H1 (cell line): ENCODE data around the gene ACAD11. TPM values are rescaled to one million over a fixed set of nuclear protein-coding genes. Genes with fewer than 3 reads are reported as not detected.

ENCODE experiments used
- CTCF ChIA-PET: fragments of 300-600 bp; sonication (Branson Sonifier 250); formaldehyde crosslinking; loops from one replicate; lab custom pipeline; 2021; ENCODE audit not compliant: partially characterized antibody; lab: Charles Lee
- POLR2A ChIA-PET: fragments of 300-600 bp; sonication (Branson Sonifier 250); formaldehyde crosslinking; loops from one replicate; lab custom pipeline; 2021; ENCODE audit warnings: inconsistent platforms; ENCODE audit not compliant: partially characterized antibody; lab: Charles Lee
- DNase-seq, 2 experiments: peaks; one replicate each; pipeline versions ENCODE4 v3.0.0 to v3.0.0-alpha.2; 2010 to 2022; ENCODE audit warnings: low spot score in 2 of 2, low read depth in 1 of 2, mixed read lengths in 1 of 2
- FAIRE-seq: peaks from 2 replicates; lab custom pipeline; 2011; peaks lifted over from hg19 to GRCh38; lab: Jason Lieb, UNC
- H2AFZ ChIP-seq: 2 replicates; pipeline ENCODE4 v1.8.1; 2012; ENCODE audit warnings: low read length, inconsistent platforms
- H2AK5ac ChIP-seq: 2 replicates; pipeline ENCODE4 v1.6.1; 2013; ENCODE audit warnings: low read depth, low read length
- H2BK120ac ChIP-seq: replicated peaks from 2 replicates; pipeline ENCODE3; 2013; ENCODE audit warnings: low read depth, low read length, inconsistent platforms
- H2BK12ac ChIP-seq: 2 replicates; pipeline ENCODE4 v1.6.1; 2013; ENCODE audit warnings: low read depth, low read length
- H2BK15ac ChIP-seq: 2 replicates; pipeline ENCODE4 v1.6.1; 2013; ENCODE audit warnings: low read length
- H2BK20ac ChIP-seq: 2 replicates; pipeline ENCODE4 v1.6.1; 2013; ENCODE audit warnings: low read length
- H2BK5ac ChIP-seq: 2 replicates; pipeline ENCODE4 v1.6.1; 2013; ENCODE audit warnings: low read depth, low read length
- H3K14ac ChIP-seq: 2 replicates; pipeline ENCODE4 v1.6.1; 2013; ENCODE audit warnings: inconsistent platforms; ENCODE audit not compliant: insufficient read length
- H3K18ac ChIP-seq: 2 replicates; pipeline ENCODE4 v1.6.1; 2013; ENCODE audit warnings: low read length; ENCODE audit errors: extremely low read depth
- H3K23ac ChIP-seq: 2 replicates; pipeline ENCODE4 v1.6.1; 2013; ENCODE audit warnings: inconsistent platforms; ENCODE audit not compliant: insufficient read length
- H3K23me2 ChIP-seq: 2 replicates; pipeline ENCODE4 v1.6.1; 2013; ENCODE audit warnings: low read depth, low read length
- H3K27ac ChIP-seq: 2 replicates; pipeline ENCODE4 v1.6.1; 2011; ENCODE audit warnings: low read depth, low read length, inconsistent platforms
- H3K27me3 ChIP-seq, 4 experiments: replicated peaks in 1 of 4; 1 replicate in 1 of 4; 2 replicates in 3 of 4; pipeline versions ENCODE4 v1.6.1 to v1.8.1; 2011 to 2013; ENCODE audit warnings: low read length in 3 of 4, mild to moderate bottlenecking in 3 of 4, inconsistent platforms in 2 of 4, mixed read lengths in 2 of 4, moderate library complexity in 1 of 4; ENCODE audit not compliant: control insufficient read depth in 3 of 4, insufficient read depth in 3 of 4; ENCODE audit errors: extremely low read depth in 1 of 4
- H3K36me3 ChIP-seq, 4 experiments: 2 replicates each; pipeline versions ENCODE4 v1.6.1 to v1.8.1; 2011 to 2013; ENCODE audit warnings: mild to moderate bottlenecking in 4 of 4, low read length in 3 of 4, moderate library complexity in 2 of 4, control low read depth in 1 of 4, inconsistent platforms in 1 of 4; ENCODE audit not compliant: insufficient read depth in 4 of 4, control insufficient read depth in 2 of 4
- H3K4ac ChIP-seq: replicated peaks from 2 replicates; pipeline ENCODE3; 2013; ENCODE audit warnings: low read length, low read depth, mixed read lengths, inconsistent platforms; ENCODE audit not compliant: insufficient read length
- H3K4me1 ChIP-seq, 4 experiments: replicated peaks in 1 of 4; 1 replicate in 1 of 4; 2 replicates in 3 of 4; pipeline versions ENCODE4 v1.6.1 to v1.8.1; 2011 to 2013; ENCODE audit warnings: low read length in 3 of 4, inconsistent platforms in 2 of 4, mixed read lengths in 1 of 4; ENCODE audit not compliant: insufficient read depth in 4 of 4, control insufficient read depth in 3 of 4
- H3K4me2 ChIP-seq, 2 experiments: 2 replicates each; pipeline versions ENCODE4 v1.6.1 to v1.8.1; 2011 to 2013; ENCODE audit warnings: low read depth in 2 of 2, low read length in 2 of 2, control low read depth in 1 of 2, inconsistent platforms in 1 of 2, mild to moderate bottlenecking in 1 of 2; ENCODE audit not compliant: insufficient read depth in 1 of 2
- H3K4me3 ChIP-seq, 4 experiments: fragments of 200-600, 300-600 bp in 1 of 4; sonication (generic), shearing (Covaris generic), sonication (Bioruptor Twin) in 1 of 4; 2 replicates each; pipeline versions ENCODE4 v1.5.1 to v1.8.1; 2011 to 2016; ENCODE audit warnings: low read length in 4 of 4, low read depth in 3 of 4, control low read depth in 2 of 4, inconsistent platforms in 2 of 4, mild to moderate bottlenecking in 2 of 4, mixed read lengths in 1 of 4, moderate library complexity in 1 of 4; ENCODE audit not compliant: insufficient read depth in 2 of 4; ENCODE audit errors: extremely low read depth in 1 of 4
- H3K56ac ChIP-seq: replicated peaks from 2 replicates; pipeline ENCODE3; 2013; ENCODE audit warnings: low read depth, mild to moderate bottlenecking, mixed read lengths, low read length, inconsistent platforms; ENCODE audit not compliant: insufficient read length
- H3K79me1 ChIP-seq: 2 replicates; pipeline ENCODE4 v1.6.1; 2013; ENCODE audit warnings: low read depth, low read length, control low read depth
- H3K79me2 ChIP-seq, 2 experiments: 2 replicates each; pipeline versions ENCODE4 v1.6.1 to v1.8.1; 2012 to 2013; ENCODE audit warnings: low read length in 2 of 2, mild to moderate bottlenecking in 2 of 2, inconsistent platforms in 1 of 2; ENCODE audit not compliant: insufficient read depth in 2 of 2, control insufficient read depth in 1 of 2
- H3K9ac ChIP-seq, 4 experiments: replicated peaks in 1 of 4; 1 replicate in 1 of 4; 2 replicates in 3 of 4; pipeline versions ENCODE4 v1.6.1 to v1.8.1; 2011 to 2013; ENCODE audit warnings: low read depth in 3 of 4, low read length in 3 of 4, control low read depth in 2 of 4, mild to moderate bottlenecking in 2 of 4, moderate library complexity in 2 of 4, inconsistent platforms in 1 of 4; ENCODE audit errors: extremely low read depth in 1 of 4
- H3K9me3 ChIP-seq, 2 experiments: 2 replicates each; pipeline versions ENCODE4 v1.6.1 to v1.8.1; 2012 to 2013; ENCODE audit warnings: mild to moderate bottlenecking in 2 of 2, moderate library complexity in 2 of 2, control low read depth in 1 of 2, inconsistent platforms in 1 of 2, low read depth in 1 of 2, low read length in 1 of 2, mixed read lengths in 1 of 2; ENCODE audit not compliant: insufficient read depth in 2 of 2
- H4K20me1 ChIP-seq, 2 experiments: replicated peaks in 1 of 2; 2 replicates each; pipeline versions ENCODE3 to v1.8.1; 2011 to 2013; ENCODE audit warnings: inconsistent platforms in 2 of 2, low read length in 2 of 2, mild to moderate bottlenecking in 1 of 2; ENCODE audit not compliant: insufficient read depth in 2 of 2, control insufficient read depth in 1 of 2
- H4K5ac ChIP-seq: 2 replicates; pipeline ENCODE4 v1.6.1; 2013; ENCODE audit warnings: low read length, low read depth, mixed read lengths, inconsistent platforms; ENCODE audit not compliant: insufficient read length
- H4K8ac ChIP-seq: 2 replicates; pipeline ENCODE4 v1.8.0; 2013; ENCODE audit warnings: mild to moderate bottlenecking, moderate library complexity, low read length, inconsistent platforms; ENCODE audit not compliant: insufficient read depth; ENCODE audit errors: extremely low read depth
- H4K91ac ChIP-seq: replicated peaks from 2 replicates; pipeline ENCODE3; 2013; ENCODE audit warnings: low read length, mixed read lengths, inconsistent platforms; ENCODE audit not compliant: insufficient read length
- ASH2L ChIP-seq: fragments of 200-600, 300-600 bp; sonication (generic); IDR thresholded peaks from one replicate; pipeline ENCODE4 v1.7.1; 2017; ENCODE audit warnings: low read length
- CHD2 ChIP-seq: IDR thresholded peaks from 2 replicates; pipeline ENCODE4 v1.6.1; 2012; ENCODE audit warnings: low read length, improper control_type of control experiment
- EP300 ChIP-seq, 2 experiments: IDR thresholded peaks; 1 replicate in 1 of 2; 2 replicates in 1 of 2; pipeline ENCODE4 v1.6.1; 2011 to 2012; ENCODE audit warnings: low read depth in 2 of 2, low read length in 2 of 2, mild to moderate bottlenecking in 2 of 2, borderline replicate concordance in 1 of 2, inconsistent platforms in 1 of 2, moderate library complexity in 1 of 2
- HDAC6 ChIP-seq: IDR thresholded peaks from one replicate; pipeline ENCODE4 v1.7.1; 2012; ENCODE audit warnings: low read depth, mild to moderate bottlenecking, inconsistent platforms, low read length, moderate library complexity
- KDM5A ChIP-seq: fragments of 200-600 bp; IDR thresholded peaks from 2 replicates; pipeline ENCODE4 v1.7.1; 2012; ENCODE audit warnings: mild to moderate bottlenecking, low read length, inconsistent platforms, mixed read lengths
- POLR2A ChIP-seq, 2 experiments: IDR thresholded peaks; 1 replicate in 1 of 2; 2 replicates in 1 of 2; pipeline ENCODE4 v1.6.1; 2011; ENCODE audit warnings: low read depth in 2 of 2, low read length in 2 of 2, mild to moderate bottlenecking in 2 of 2; ENCODE audit errors: control extremely low read depth in 1 of 2
- POLR2AphosphoS5 ChIP-seq: IDR thresholded peaks from 2 replicates; pipeline ENCODE4 v1.6.1; 2011; ENCODE audit warnings: low read depth, low read length
- RFX5 ChIP-seq: IDR thresholded peaks from 2 replicates; pipeline ENCODE4 v1.6.1; 2011; ENCODE audit warnings: low read depth, low read length, improper control_type of control experiment, borderline replicate concordance
- SIN3A ChIP-seq, 2 experiments: IDR thresholded peaks in 1 of 2; conservative IDR thresholded peaks in 1 of 2; 2 replicates each; pipeline ENCODE4 v1.6.1; 2011 to 2012; ENCODE audit warnings: low read length in 2 of 2, improper control_type of control experiment in 1 of 2, low read depth in 1 of 2, mild to moderate bottlenecking in 1 of 2
- SIX5 ChIP-seq: IDR thresholded peaks from 2 replicates; pipeline ENCODE4 v1.6.1; 2011; ENCODE audit warnings: mild to moderate bottlenecking, low read depth, low read length
- TAF7 ChIP-seq: optimal IDR thresholded peaks from 2 replicates; pipeline ENCODE3; 2011; ENCODE audit warnings: low read depth, mild to moderate bottlenecking, inconsistent platforms, low read length, moderate library complexity, borderline replicate concordance
- WGBS, 2 experiments: shearing (Covaris generic) in 1 of 2; methylation state at CpG; one replicate each; pipeline versions ENCODE4 v1.1.6 to v1.1.7; 2013 to 2015; ENCODE audit warnings: low lambda C conversion rate in 2 of 2, mixed read lengths in 2 of 2, inconsistent platforms in 1 of 2, low coverage in 1 of 2, missing lambda C conversion rate in 1 of 2; ENCODE audit not compliant: insufficient replicate concordance in 2 of 2, insufficient coverage in 1 of 2, insufficient read length in 1 of 2; ENCODE audit errors: extremely low coverage in 1 of 2, missing lambda C conversion rate in 1 of 2; 5-methylcytosine and 5-hydroxymethylcytosine counted together
- polyA plus RNA-seq, 7 experiments: library from polyadenylated mRNA; depleted of rRNA in 3 of 7; stranded (reverse) in 5 of 7; unstranded in 2 of 7; fragments of >200 nt in 5 of 7; fragments of 200-250 nt in 2 of 7; gene quantifications; 1 replicate in 5 of 7; 2 replicates in 1 of 7; 4 replicates in 1 of 7; pipeline versions ENCODE4 v1.2.1 to v1.2.3, GENCODE V29; 2011 to 2013; ENCODE audit warnings: missing spikeins in 2 of 7, mixed read lengths in 2 of 7
- total RNA-seq: library from RNA; stranded (reverse); fragmentation: NEBNext Ultra II Directional; extraction: Animal tissue kit (Norgen Biotek cat#: 25700); gene quantifications from 2 replicates; pipeline ENCODE4 v1.2.1, GENCODE V29; 2021
- TF ChIP-seq, protein P1 (sequence below): IDR thresholded peaks from 2 replicates; pipeline ENCODE4 v1.6.1; 2012; ENCODE audit warnings: inconsistent platforms
- TF ChIP-seq, protein P2 (sequence below): IDR thresholded peaks from 2 replicates; pipeline ENCODE4 v1.6.1; 2011; ENCODE audit warnings: low read depth, mild to moderate bottlenecking, low read length; ENCODE audit not compliant: insufficient read depth

ACAD11 gene
- total and polyA plus RNA-seq, 2 of the 8 experiments (the other 6 are each of a cell fraction or from before 2014, with no cell fraction given): 5.5 to 11.0 TPM

DNA sequence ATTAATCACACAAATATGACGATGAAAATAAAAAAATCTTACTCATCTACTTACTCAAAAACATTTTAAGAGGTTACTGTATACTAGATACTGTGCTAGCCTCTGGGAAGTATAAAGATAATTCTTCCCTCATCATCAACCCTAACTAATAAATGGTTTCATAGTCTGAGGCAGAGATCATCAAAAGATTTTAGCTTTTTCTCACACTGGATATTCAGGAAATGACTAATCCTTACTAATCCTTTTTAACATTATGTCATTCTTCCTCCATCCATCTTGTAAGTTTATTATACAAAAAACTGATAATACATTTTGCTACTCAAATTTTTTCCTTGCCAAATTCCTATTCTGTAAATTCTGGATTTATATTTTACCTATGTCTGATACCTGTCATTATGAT, 29.7 kb downstream of the ACAD11 start:
- Histone ChIP-seq H3K9me3 (no peaks in the 10 kb centered on the region), H3K56ac (no peak overlapping the region), H3K4me1 (no peaks in the 10 kb centered on the region), H3K79me1 (no peaks in the 10 kb centered on the region), H2BK15ac (no peak overlapping the region), H4K8ac (no peak overlapping the region), H3K4me3 (no peak overlapping the region), H3K4ac (no peak overlapping the region), H2BK5ac (no peak overlapping the region), H2BK12ac (no peak overlapping the region), H3K14ac (no peak overlapping the region), H3K27ac (no peak overlapping the region), H4K91ac (no peak overlapping the region), H2AK5ac (no peak overlapping the region), H3K23ac (no peak overlapping the region), H3K4me2 (no peak overlapping the region), H3K9ac (no peak overlapping the region), H2AFZ (no peak overlapping the region), H3K23me2 (no peaks in the 10 kb centered on the region), H3K79me2 (no peaks in the 10 kb centered on the region), H3K27me3 (no peaks in the 10 kb centered on the region), H2BK20ac (no peak overlapping the region), H4K20me1 (no peaks in the 10 kb centered on the region), H3K18ac (no peak overlapping the region), H4K5ac (no peak overlapping the region), H3K36me3 (peaks cover 0 to 10% (median 0%) of the 10 kb centered on the region in 4 experiments; a peak in 1 of 8 replicates), H2BK120ac (no peak overlapping the region)
- no peak for DNase-seq
- no peak for TF ChIP-seq RFX5
- TF ChIP-seq SIX5: no peak
- TF ChIP-seq CHD2: no peak
- TF ChIP-seq TAF7: no peak
- TF ChIP-seq, protein P1, sequence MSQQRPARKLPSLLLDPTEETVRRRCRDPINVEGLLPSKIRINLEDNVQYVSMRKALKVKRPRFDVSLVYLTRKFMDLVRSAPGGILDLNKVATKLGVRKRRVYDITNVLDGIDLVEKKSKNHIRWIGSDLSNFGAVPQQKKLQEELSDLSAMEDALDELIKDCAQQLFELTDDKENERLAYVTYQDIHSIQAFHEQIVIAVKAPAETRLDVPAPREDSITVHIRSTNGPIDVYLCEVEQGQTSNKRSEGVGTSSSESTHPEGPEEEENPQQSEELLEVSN: no peak
- no peak for TF ChIP-seq POLR2A (IDR thresholded peaks at IDR 0.05; ENCODE audit: control extremely low read depth in 1 of 2, low read depth in 2 of 2, low read length in 2 of 2)
- no peak for TF ChIP-seq HDAC6
- TF ChIP-seq POLR2AphosphoS5: no peak
- no peak for TF ChIP-seq ASH2L
- no peak for TF ChIP-seq EP300 (IDR thresholded peaks at IDR 0.05; ENCODE audit: borderline replicate concordance in 1 of 2, low read depth in 2 of 2, low read length in 2 of 2)
- TF ChIP-seq, protein P2, sequence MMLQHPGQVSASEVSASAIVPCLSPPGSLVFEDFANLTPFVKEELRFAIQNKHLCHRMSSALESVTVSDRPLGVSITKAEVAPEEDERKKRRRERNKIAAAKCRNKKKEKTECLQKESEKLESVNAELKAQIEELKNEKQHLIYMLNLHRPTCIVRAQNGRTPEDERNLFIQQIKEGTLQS: no peak
- TF ChIP-seq KDM5A: no peak
- no peak for TF ChIP-seq SIN3A (conservative IDR thresholded peaks at IDR 0.05 in 1 of 2, IDR thresholded peaks at IDR 0.05 in 1 of 2; ENCODE audit: low read depth in 1 of 2, low read length in 2 of 2)
- WGBS, 2 experiments: 71% methylated on average over 1 of the region's 1 CpG; no CpG with 5 or more reads in 1 of the 2 experiments
- no peak for FAIRE-seq
- CTCF ChIA-PET: interaction anchor here (3.6 kb wide), 1 partner anchor 13 kb away, joined by 19 read pairs; no protein-coding TSS in a partner anchor
- POLR2A ChIA-PET: no interaction called here
